ENCODE measurements around the gene MMRN2.

- TF ChIP-seq NPAS2 (CRISPR knock-in tag; IDR thresholded peaks at IDR 0.05; ENCODE audit: borderline replicate concordance) (no peak), CTCF (IDR thresholded peaks at IDR 0.05) (no peak), ZNF302 (CRISPR knock-in tag; IDR thresholded peaks at IDR 0.05) (no peak), CEBPB (IDR thresholded peaks at IDR 0.05) (no peak)
These were observed 14.7 kb downstream of the MMRN2 start for GRCh38 chr10:86942441-86943315.
